ENCODE measurements around the gene METTL27.
A peak's percentile ranks its signal among the peaks of the same experiment; 100 is the strongest.

Gene METTL27

DNA sequence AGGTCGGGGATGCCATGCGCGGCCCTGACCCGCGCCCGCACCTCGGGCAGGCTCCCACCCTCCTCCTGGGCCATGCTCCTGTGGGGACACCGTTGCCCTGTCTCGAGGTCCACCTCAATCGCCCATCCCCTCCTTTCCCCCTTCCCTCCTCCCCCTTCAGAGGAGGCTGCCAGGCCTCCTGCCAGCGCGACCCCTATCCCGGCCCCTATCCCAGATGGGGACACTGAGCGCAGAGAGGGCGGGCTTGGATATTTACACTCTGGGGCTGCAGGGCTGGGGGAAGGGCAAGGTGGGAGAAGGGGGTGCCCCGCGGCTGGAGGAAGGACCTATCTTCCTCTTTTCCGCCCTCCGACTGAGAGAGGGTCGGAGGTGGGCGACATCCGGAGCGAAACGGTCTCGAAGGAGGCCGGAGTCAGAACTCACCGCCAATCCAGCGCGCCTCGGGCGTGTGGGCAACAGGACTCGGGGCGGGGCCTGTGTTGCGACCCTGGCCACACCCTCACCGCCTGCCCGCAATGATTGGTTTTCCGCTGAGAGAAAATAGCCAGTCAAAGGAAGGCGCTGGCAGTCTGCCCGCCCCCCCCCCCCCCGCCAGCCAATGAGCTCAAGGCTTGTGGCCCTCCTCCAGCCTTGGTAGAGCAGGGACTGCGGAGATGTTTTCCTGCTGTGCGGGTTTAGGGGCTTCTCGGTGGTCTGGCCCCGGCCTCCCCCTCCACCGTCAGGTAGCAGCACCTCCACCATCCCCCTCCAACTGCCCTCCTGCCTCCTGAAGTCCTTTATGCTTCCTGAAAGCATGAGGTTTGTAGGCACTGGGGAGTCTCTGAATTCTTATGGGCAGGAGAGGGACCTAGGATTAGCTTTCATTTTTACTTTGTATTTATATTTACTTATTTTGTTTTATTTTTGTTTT, at the start of gene METTL27:
Gene METTL27 (minus strand): TSS at position 450 of the 910 bp plus-strand sequence. CDS start 376 bp downstream, at position 74.
- TF ChIP-seq, protein P1, sequence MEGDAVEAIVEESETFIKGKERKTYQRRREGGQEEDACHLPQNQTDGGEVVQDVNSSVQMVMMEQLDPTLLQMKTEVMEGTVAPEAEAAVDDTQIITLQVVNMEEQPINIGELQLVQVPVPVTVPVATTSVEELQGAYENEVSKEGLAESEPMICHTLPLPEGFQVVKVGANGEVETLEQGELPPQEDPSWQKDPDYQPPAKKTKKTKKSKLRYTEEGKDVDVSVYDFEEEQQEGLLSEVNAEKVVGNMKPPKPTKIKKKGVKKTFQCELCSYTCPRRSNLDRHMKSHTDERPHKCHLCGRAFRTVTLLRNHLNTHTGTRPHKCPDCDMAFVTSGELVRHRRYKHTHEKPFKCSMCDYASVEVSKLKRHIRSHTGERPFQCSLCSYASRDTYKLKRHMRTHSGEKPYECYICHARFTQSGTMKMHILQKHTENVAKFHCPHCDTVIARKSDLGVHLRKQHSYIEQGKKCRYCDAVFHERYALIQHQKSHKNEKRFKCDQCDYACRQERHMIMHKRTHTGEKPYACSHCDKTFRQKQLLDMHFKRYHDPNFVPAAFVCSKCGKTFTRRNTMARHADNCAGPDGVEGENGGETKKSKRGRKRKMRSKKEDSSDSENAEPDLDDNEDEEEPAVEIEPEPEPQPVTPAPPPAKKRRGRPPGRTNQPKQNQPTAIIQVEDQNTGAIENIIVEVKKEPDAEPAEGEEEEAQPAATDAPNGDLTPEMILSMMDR (conservative IDR thresholded peaks at IDR 0.05): no peak
- H3K27ac ChIP-seq: peak within 1 kb of the TSS; percentile 80; the same call in 1 of the 2 replicates

- H3K27ac ChIP-seq: no peak overlapping the region
- TF ChIP-seq, protein P1 (conservative IDR thresholded peaks at IDR 0.05): 0 out of 2 replicates have a peak, but pooled peaks have one; percentile 13
Observed at GRCh38 chr7:73891178-73891885, 49.0 kb upstream of the METTL27 start.

DNA sequence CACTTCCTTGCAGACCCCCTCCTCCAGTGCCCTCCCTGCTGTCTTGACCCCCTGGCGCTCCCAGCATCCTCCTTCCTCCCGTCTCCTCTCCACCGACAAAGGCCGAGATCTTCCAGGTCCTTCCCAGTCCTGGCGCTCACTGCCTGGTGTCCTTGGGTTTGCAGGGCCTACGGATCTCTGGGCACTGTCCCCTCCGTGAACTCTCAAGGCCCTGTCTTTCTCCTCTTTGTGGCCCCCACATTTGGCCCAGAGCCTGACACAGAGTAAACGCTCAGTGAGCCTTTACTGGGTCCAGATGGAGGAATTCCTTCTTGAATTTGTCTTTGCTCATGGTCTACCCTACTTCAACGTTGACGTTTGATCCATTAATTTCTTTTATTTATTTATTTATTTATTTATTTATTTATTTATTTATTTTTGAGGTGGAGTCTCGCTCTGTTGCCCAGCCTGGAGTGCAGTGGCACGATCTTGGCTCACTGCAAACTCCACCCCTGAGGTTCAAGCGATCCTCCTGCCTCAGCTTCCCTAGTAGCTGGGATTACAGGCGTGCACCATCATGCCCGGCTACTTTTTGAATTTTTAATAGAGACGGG, 48.3 kb upstream of the METTL27 start:
- TF ChIP-seq, protein P1 (conservative IDR thresholded peaks at IDR 0.05): no peak

DNA sequence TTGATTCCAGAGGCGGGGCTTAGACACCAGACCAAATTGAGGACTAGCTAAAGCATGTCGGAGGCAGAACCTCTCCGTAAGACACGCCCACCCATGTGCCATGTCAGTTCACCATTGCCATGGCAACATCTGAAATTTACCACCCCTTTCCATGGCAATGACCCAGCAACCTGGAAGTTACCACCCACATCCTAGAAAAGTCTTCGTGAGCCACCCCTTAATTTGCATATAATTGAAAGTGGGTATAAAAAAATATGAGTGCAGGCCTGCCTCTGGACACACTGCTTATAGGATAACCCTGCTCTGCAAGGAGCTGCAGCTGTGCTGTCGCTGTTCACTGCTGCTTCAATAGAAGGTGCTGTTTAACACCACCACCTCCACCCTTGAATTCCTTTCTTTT, 46.6 kb upstream of the METTL27 start:
- TF ChIP-seq, protein P1 (conservative IDR thresholded peaks at IDR 0.05): no peak
- no peak overlapping the region for H3K27ac ChIP-seq

More for the DNA sequence above, 48.3 kb upstream of the METTL27 start:
- no peak overlapping the region for H3K27ac ChIP-seq

DNA sequence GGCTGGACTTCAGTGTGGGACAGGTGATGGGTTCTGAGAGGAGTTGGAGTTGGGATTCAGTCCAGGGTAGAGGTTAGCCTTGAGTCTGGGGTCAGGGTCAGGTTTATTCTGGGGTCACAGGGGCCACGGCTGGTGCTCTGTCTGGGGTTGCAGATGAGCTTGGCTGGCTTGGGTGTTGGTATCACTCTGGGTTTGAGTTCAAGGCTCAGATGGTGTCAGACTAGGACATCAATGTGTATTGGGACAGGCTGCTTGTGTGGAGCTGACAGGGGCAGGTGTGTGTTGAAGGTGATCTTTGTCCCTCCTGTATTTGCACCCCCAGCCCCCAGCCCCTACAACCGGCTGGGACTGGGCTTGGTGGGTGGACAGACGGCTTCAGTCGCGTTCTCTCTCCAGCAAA, 45.4 kb upstream of the METTL27 start:
- TF ChIP-seq, protein P1 (conservative IDR thresholded peaks at IDR 0.05): no peak
- no peak overlapping the region for H3K27ac ChIP-seq

- TF ChIP-seq, protein P1 (conservative IDR thresholded peaks at IDR 0.05): no peak
- H3K27ac ChIP-seq: no peak overlapping the region
Observed at GRCh38 chr7:73885975-73886798, 43.9 kb upstream of the METTL27 start.
